ENCODE results near the gene TNP2. TPM values are rescaled to one million over a fixed set of nuclear protein-coding genes. Genes with fewer than 3 reads are reported as not detected.

The TNP2 gene
- total and polyA plus RNA-seq, 2 experiments from 2014 or later, result not detected

GRCh38 chr16:11270602-11271162 is 1.6 kb upstream of the TNP2 start:
- H3K36me3 Mint-ChIP-seq (ENCODE audit: low read depth), result no peaks in the 10 kb centered on the region
- H3K4me1 Mint-ChIP-seq, result peaks cover 11% of the 10 kb centered on the region
- H3K4me1 ChIP-seq (ENCODE audit: insufficient read depth), result no peaks in the 10 kb centered on the region; the same call in 1 of the 2 replicates
- H3K27me3 Mint-ChIP-seq (ENCODE audit: insufficient read depth, low read depth, poor library complexity), result peaks cover 12% of the 10 kb centered on the region
- H3K79me2 ChIP-seq (replicated peaks; ENCODE audit: insufficient read depth), result no peaks in the 10 kb centered on the region
- H2AFZ ChIP-seq, result no peak overlapping the region
- H3K9me3 Mint-ChIP-seq, result no peaks in the 10 kb centered on the region; the same call in 2 of the 3 replicates
- H3K27ac Mint-ChIP-seq, result no peak overlapping the region
- H3K27me3 ChIP-seq (ENCODE audit: insufficient read depth), result no peaks in the 10 kb centered on the region
- H4K20me1 ChIP-seq (replicated peaks; ENCODE audit: insufficient read depth), result no peaks in the 10 kb centered on the region
- no peak overlapping the region for H3K27ac ChIP-seq (ENCODE audit: low read depth)
- DNase-seq (ENCODE audit: low spot score), result no peak
- no peak overlapping the region for H3K4me2 ChIP-seq
- no peak overlapping the region for H3K4me3 Mint-ChIP-seq
- no peaks in the 10 kb centered on the region for H3K36me3 ChIP-seq (ENCODE audit: insufficient read depth)
- H3F3A ChIP-seq (replicated peaks; ENCODE audit: low read depth), result 0 out of 2 replicates have a peak, but pooled peaks cover 3% of the 10 kb centered on the region
- peaks cover 3% of the 10 kb centered on the region; the same call in 1 of the 2 replicates for H3K9me2 ChIP-seq (ENCODE audit: insufficient read depth)
- no peak for ATAC-seq
- TF ChIP-seq JUNB (IDR thresholded peaks at IDR 0.05; ENCODE audit: unreplicated experiment) (no peak), ETS1 (IDR thresholded peaks at IDR 0.05) (no peak), EZH2 (IDR thresholded peaks at IDR 0.05; ENCODE audit: low read depth, unreplicated experiment) (no peak), EZH2phosphoT487 (IDR thresholded peaks at IDR 0.05; ENCODE audit: unreplicated experiment) (no peak), STAT1 (IDR thresholded peaks at IDR 0.05; ENCODE audit: unreplicated experiment) (no peak), CREB1 (CRISPR knock-in tag; IDR thresholded peaks at IDR 0.05; ENCODE audit: low read depth) (no peak), POLR2AphosphoS5 (IDR thresholded peaks at IDR 0.05; ENCODE audit: low read depth) (no peak), ZNF331 (CRISPR knock-in tag; IDR thresholded peaks at IDR 0.05; ENCODE audit: low read depth) (no peak), ZNF114 (CRISPR knock-in tag; IDR thresholded peaks at IDR 0.05) (no peak), ZNF462 (CRISPR knock-in tag; IDR thresholded peaks at IDR 0.05) (no peak), NANOG (IDR thresholded peaks at IDR 0.05; ENCODE audit: borderline replicate concordance) (no peak)
- TF ChIP-seq, protein P1, sequence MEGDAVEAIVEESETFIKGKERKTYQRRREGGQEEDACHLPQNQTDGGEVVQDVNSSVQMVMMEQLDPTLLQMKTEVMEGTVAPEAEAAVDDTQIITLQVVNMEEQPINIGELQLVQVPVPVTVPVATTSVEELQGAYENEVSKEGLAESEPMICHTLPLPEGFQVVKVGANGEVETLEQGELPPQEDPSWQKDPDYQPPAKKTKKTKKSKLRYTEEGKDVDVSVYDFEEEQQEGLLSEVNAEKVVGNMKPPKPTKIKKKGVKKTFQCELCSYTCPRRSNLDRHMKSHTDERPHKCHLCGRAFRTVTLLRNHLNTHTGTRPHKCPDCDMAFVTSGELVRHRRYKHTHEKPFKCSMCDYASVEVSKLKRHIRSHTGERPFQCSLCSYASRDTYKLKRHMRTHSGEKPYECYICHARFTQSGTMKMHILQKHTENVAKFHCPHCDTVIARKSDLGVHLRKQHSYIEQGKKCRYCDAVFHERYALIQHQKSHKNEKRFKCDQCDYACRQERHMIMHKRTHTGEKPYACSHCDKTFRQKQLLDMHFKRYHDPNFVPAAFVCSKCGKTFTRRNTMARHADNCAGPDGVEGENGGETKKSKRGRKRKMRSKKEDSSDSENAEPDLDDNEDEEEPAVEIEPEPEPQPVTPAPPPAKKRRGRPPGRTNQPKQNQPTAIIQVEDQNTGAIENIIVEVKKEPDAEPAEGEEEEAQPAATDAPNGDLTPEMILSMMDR (conservative IDR thresholded peaks at IDR 0.05; ENCODE audit: low read depth in 2 of 2), result no peak
- TF ChIP-seq, protein P2, sequence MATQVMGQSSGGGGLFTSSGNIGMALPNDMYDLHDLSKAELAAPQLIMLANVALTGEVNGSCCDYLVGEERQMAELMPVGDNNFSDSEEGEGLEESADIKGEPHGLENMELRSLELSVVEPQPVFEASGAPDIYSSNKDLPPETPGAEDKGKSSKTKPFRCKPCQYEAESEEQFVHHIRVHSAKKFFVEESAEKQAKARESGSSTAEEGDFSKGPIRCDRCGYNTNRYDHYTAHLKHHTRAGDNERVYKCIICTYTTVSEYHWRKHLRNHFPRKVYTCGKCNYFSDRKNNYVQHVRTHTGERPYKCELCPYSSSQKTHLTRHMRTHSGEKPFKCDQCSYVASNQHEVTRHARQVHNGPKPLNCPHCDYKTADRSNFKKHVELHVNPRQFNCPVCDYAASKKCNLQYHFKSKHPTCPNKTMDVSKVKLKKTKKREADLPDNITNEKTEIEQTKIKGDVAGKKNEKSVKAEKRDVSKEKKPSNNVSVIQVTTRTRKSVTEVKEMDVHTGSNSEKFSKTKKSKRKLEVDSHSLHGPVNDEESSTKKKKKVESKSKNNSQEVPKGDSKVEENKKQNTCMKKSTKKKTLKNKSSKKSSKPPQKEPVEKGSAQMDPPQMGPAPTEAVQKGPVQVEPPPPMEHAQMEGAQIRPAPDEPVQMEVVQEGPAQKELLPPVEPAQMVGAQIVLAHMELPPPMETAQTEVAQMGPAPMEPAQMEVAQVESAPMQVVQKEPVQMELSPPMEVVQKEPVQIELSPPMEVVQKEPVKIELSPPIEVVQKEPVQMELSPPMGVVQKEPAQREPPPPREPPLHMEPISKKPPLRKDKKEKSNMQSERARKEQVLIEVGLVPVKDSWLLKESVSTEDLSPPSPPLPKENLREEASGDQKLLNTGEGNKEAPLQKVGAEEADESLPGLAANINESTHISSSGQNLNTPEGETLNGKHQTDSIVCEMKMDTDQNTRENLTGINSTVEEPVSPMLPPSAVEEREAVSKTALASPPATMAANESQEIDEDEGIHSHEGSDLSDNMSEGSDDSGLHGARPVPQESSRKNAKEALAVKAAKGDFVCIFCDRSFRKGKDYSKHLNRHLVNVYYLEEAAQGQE (IDR thresholded peaks at IDR 0.05; ENCODE audit: unreplicated experiment), result no peak
- no peak overlapping the region for H3K4me3 ChIP-seq
